Activated naive CD4-positive, alpha-beta T cell treated with anti-CD3 and anti-CD28 coated beads, Interleukin-2, amount 50 U/mL, for 16 hours (primary cell): ENCODE data around the gene EHHADH.

ENCODE experiments used
- DNase-seq: peaks from one replicate; pipeline ENCODE4 v3.0.0-alpha.2; 2020

Gene EHHADH

DNA sequence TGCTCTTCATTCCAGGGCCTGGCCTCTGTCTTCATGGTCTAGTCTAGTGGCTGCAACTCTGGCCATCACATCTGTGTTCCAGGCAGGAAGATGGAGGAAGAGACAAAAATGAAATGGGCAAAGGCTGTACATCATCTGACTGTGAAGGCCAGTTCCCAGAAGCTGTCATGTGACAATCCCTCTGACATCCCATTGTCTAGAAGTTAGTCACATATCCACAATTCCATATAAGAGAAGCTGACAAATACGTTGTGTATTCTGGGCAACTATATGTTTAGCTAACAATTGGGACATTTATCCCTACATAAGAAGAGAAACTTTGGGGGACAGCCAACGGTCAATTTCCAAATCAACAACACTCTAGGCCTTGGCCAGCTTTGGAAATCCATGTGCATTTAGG, 66.5 kb downstream of the EHHADH start:
- DNase-seq, result no peak

DNA sequence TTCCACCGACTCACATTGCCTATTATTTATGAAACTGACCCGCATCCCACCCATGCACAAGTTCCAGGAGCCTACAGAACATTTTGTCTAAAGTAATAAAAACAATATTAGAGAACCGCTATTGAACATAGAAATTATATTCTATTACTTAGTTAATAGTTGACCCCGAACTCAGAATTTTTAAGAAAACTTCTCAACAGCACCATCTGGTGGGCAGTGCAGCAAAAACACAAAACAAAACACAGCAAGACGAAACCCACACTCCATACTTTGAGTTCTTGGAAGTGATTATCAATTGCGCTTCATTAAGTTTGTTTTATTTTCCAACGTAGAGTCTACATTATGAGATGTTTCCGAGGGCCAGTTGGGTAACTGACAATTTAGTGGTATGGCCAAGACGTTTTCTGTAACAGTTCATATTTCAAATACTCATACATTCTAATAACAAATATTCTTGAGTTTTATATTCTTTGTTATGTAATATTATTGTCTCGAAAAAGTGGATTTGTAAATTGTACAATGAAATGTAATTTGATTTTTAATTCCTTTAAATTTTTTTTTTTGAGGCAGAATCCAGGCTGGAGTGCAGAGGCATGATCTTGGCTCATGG, 77.0 kb downstream of the EHHADH start:
- no peak for DNase-seq

DNA sequence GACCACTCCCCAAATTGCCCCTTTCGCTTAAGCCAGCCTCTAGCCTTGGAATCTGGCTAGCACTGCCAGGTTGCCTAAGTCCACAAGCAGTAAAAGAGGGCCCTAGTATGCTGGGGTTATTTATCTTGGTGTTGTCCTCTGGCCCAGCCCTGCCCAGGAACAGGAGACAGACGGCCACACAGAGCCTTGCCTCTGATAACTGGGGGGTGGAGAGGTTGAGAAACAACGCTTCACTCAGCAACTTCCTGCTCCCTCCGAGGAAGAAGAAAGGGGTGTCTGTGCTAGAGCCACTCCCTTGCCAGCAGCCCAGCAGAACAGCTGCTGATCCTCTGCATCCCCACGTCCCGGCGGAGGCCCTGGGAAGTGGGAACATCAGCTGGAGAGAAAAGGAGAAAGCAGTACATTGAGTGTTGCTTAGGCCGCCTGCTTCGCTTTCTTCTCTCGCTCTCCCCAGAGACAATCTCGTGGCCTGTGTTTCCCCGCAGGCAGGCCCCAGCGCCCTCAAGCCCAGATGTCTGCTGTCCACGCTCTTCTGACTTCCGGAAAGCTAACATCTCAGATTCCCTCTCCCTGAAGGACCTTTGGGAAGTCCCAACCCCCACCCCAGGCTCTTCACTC, 78.4 kb downstream of the EHHADH start:
- DNase-seq, result no peak

DNA sequence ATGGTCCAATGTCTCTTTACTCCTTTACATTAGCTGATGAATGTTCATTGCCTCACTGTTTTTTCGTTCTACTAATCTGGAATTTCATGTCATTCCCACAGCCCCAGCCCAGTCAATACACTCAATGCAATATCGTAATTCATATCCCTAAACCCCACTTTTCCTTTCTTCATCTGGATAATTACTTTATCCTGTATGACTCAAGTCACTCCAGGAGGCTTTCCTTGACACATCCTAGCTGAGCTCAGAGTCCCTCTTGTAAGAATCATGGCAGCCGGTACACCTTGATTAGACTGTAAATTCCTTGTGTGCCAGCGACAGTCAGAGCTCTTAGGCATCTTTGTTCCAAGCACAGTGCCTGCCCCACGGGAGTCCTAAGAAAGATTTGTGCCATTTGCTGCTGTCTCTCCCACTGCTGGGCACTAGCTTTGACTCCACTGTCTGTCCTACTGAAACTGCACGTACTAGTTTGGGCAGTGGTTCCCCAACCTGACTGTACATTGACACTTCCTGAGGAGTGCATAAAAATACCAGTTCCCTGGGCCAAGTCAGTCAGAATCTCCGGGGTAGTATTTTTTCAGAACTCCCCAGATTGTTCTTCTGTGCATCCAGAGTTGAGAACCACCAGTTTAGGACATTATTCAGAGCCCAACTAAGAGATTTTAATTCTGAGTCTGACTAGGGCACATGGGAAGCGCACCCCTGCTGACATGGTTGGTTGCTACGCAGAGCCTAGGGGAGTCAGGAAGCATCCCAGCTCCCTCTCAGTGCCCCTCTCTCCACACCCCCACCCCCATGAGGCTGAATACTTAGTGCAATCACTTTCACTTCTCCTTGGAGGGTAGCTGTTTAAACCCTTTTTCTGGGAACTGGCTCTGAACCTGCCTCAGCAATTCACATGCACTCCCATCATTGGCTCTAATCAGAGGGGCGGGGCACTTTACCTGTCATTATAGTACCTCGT, 81.5 kb downstream of the EHHADH start:
- DNase-seq, result no peak

DNA sequence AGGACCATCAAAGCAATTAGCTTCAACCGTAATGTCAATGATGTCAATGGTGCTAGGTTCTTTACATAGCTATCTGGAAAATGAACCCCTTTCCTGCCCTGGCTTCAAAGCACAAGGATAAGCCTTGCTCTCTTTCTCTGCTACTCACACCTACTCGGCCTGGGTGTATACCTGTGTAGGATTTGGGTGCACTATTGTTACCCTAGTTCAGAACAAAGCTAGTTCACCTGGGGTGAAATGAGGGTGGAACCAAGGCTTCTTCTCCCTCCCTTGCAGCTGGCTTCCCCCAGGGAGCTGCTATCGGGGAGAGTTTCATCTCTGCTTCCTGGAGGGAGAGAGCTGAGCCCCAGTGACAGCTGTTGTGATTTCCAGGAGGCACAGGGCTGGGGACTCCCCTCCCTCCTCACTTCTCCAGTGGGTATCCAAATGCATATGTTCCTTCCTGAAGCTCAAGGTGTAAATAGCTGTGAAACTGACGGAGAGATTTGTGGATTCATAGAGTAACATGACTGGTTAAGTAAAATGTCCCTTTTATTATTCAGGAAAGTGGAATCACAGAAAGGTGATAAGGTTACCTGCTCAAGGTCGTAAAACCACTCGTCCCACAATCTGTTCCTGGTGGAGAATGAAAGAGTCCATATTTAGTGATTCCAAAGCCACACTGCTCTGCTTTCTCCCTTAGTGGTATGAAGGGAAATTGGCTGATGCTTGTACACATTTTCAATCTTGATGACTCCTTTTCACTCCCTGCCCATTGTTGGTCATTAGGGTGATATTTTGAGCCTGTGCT, 89.2 kb downstream of the EHHADH start:
- DNase-seq, result no peak

DNA sequence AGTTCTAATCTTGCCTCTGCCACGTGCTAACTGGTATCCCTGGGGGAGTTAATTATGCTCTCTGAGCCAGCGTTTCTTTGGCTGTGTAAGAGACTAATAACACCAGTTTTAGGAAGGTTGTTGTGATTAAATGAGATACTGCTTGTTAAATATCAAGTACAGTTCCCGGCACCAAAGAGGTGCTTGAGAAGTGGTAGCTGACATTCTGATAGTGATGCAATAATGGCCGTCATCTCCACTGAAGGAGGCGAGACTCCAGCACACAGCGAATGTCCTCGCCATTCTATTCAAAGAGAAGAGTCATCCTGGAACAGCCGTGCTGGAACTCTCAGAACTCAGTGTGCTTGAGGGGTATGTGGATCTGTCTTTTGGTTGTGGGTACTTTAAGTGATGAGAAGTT, 91.2 kb downstream of the EHHADH start:
- DNase-seq, result no peak

DNA sequence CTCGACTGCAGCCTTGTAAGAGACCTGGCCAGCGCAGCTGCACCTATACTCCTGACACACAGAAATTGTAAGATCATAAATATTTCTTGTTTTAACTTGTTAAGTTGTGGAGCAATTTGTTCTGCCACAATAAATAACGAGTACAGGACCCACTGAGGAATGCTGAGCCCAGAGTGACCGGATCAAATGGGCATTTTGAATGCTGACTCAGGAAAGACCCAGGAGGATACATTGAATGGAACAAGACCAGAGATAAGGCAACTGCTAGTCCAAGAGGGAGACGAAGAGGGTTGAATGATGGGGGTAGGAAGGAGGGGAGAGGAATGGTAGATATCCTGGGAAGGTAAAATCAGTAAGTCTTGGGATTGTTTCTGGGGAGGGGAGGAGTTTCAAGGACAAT, 92.1 kb downstream of the EHHADH start:
- DNase-seq, result no peak

DNA sequence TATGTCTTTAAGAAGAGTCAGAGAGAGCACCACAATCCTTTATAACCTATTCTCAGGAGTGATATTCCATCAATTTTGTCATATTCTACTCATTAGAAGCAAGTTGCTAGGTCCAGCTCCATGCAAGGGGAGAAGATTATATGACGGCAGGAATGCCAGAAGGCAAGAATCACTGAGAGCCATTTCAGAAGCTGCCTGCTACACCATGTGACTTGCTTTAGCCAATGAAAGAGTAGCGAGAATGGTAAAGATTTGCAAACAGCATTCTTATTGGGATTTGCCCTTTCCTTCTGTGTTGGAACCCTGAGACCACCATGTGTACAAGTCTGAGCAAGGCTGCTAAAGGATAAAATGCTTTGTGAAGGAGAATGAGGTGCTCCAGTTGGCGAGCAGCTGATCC, 96.5 kb downstream of the EHHADH start:
- no peak for DNase-seq

DNA sequence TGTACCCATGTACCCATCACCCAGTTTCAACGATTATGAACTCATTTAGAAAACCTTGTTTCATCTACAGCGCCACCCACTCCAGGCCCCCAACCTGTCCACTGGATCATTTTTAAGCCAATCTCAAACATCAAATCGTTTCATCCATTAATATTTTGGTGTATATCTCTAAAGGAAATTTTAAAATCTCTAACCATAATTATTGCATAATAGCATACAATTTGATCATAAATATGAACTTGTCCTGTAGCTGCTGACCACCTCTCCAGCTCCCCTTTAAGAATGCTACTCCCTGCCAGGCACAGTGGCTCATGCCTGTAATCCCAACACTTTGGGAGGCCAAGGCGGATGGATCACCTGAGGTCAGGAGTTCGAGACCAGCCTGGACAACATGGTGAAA, 98.2 kb downstream of the EHHADH start:
- DNase-seq, result no peak

DNA sequence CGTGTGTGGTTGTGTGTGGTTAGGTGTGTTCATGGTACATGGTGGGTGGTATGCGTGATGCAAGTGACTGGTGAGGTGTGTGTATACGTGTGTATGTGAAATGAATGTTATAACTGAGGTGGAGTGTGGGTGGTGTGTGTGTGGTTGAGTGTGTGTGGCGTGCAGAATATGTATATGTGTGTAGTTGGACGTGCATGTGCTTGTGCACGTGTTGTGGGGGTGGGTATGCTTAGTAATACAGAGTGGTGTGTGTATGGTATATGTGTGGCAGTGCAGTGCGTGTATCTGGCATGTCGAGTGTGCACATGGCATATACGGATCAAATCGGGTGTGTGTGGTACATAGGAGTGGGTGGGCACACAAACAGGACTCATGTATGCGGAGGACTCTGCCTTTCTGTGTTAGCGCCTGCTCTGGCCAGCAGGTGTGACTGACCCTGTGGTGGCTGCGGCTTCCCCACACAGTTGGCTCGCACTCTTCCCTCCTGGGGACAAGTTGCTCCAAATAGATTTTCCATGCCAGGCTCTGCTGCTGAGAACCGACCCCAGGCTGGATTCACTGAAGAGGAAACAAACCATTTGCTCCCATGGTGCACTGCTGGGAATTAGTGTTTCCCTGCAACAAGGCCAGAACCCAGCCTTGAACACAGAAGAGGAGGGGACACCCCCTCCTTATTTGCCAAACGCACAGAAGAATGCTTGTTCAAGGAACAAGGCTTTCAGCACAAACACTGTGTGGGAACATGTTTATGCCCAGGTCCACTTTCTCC, 99.8 kb downstream of the EHHADH start:
- DNase-seq, result no peak

DNA sequence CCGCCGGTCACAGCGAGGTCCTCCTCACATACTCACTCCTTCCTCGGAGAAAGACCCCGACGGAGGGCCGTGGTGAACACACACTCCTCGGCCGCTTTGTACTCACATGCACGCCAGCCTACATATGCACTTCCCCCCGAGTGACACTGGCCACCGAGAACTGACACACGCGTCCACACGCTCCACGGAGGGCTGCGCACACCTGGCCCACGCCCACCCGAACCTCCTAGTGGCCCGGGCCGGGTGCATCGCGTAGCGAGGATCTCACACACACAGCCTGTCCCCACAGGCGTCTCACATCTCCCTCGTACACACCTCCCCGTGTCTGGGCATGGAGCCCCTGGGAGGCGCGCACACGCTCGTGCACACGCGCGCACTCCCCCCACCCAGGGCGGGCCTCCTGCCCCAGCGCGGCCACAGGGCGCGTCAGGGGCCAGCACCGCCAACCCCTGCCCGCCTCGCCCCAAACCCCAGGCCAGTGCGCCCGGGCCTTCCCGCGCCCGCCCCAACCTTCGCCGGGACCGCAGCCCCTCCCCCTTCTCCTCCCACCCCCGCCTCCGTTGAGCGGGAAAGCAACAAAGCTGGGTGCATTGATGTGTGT, 100.6 kb downstream of the EHHADH start:
- no peak for DNase-seq

DNA sequence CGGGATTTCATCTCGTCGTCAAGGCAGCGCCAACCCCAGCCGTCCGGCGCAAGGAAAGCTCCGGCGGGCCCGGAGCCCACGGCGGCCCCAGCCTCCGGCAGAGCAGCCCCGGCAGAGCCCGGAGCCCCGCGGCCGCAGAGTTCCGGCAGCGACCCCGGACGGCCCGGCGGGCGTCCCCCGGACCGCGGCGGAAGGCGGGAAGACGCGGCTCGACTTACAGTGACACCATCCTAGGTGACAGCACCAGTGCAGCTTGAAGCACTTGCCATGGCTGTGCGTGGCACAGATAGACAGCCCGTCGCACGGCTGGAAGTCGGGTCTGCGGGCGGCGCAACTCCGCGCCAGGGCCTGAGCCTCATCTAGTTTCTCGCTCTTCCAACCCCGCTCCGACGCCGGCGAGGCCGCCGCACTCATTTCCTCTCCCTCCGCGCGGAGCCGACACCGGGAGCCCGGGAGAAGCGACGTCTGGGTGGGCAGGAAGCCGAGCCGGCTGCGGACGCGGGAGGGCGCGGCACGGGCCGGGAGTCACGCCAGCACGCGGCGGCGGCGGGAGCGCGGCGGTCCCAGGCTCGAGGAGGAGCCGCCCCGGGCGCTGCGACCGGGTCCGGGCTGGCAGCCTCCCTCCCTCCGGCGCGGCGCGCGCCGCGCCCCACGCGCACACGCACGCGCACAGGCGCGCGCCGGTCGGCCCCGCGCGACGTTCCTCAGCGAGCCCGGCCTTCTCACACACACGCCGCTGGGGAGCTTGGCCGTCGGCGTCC, 101.3 kb downstream of the EHHADH start, which contains the start of gene C3orf70:
Gene C3orf70, minus strand, starts transcription at position 651 of the 761 bp plus-strand sequence. Its CDS starts 237 bp downstream, at position 414.
- DNase-seq, result peak; percentile 17

DNA sequence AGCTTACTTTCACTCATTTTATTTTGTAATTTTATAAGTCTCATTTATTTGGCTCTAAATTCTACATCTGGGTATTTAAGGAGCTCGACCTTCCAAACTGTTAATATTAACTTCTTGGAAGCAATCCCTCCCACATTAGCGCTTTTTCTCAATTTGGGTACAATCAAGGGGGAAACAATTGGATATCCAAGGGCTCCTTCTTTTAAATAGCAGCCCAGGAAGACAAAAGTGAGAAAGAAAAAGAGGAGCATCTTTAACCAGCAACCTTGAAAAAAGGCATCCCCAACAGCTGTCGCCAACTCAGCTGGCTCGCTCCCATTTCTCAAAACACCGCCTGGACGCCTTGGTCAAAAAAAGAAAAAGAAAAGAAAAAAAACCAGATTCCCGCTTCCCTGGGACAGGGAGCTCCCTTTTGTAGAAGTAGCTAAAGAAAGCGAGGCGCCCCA, 101.9 kb downstream of the EHHADH start:
- no peak for DNase-seq

DNA sequence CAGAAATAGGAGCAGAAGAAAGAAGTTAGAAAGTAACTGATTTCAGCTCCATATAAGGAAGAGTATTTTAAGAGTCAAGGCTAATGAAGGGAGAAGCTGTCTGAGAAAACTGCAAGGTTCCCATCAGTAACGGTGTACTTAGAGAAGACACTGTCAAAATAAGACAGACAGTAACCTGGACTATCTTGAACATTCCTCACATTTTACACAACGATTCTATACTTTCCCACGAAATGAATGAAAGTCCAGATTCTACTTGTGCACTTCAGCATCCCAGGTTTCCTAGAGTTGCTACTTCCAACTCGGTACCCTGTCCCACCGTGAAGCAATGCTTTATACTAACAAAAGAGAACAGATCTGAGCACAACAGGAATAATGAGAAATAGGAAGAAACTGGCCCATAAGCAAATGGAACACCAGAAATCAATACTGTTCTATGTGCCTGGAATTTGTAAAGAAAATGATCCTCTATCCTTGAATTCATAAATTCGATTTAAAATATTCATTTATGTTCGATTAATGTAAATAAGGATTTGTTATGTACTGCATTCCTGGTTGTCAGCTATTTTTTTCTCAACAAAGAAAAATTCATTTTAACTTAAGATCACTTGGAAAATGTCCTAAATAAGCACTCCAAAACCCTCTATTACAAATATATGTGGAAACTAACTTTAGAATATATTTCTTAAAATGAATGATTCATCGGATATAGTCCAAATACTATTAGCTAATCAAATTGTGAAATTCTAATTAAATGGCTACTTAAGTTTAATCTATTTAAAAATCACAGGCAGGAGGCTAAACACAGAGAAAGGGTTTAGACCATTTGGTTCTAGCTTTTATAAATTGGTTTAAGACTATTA, 102.5 kb downstream of the EHHADH start:
- DNase-seq, result no peak

DNA sequence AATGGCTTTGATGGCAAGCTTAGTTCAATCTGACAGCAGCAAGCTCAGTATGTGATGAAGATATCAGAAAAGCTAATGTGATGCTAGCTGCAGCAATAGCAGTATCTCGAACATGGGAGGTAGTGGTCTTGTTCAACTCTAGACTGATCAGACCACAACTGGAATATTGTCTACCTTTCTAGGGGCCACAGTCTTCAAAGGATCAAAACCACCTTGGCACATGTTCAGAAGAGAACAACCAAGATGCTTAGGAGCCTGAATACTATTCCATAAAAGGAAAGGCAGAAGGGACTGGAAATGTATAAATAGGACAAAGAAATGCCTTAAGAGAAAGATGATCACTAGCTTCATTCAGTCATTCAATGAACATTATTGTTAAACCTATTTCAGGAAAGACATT, 103.3 kb downstream of the EHHADH start:
- no peak for DNase-seq

DNA sequence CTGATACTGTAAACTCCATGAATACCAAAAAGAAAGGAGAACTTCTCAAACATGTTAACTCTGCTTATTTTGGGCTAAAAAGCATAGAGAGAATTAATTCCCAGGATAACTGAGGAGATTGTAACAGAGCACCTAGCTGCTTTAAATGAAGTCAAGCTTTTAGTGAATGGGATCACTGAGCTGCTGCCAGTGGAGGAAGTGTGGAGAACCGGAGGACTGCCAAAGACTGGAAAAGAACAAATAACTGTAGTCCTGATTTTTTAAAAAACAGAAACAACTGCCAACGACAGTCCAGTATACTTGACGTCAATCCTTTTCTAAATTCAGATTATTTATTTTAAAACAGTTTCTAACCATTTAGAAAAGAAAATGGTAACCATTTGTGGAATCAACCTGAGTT, 104.3 kb downstream of the EHHADH start:
- no peak for DNase-seq

DNA sequence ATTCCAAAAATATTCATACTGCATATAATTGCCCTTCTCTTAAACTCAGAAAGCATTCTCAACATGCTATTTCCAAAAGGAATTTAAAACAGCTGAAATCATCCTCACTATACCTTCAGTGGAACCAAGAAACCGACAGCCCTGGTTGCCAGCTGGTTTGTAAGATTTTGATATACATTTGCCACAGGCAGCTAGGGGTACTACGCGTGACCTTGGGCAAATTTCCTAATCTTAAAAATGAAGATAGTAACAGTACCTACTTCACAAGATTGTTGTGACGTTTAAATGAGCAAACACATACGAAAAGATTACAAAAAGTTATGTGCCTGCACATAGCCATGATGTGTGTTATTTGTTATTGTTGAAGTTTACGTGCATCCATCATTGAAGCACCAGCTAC, 108.3 kb downstream of the EHHADH start:
- DNase-seq, result no peak

DNA sequence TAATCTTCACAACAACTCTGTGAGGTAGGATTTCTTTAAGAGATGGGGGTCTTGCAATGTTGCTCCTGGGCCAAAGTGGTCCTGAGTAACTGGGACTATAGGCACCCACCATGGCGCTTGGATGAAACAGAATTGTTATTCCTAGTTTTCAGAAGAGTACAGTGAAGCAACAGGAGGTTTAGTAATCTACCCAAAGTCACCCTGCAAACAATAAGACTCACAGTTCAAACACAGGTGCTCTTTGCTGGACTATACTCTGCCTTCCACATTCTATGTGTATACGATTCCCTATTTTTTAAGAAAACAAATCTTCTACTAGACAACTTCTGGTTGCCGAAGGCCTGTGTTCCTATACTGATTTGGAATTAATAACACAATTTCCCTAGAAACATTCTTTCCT, 109.1 kb downstream of the EHHADH start:
- DNase-seq, result no peak
